ENCODE data around the gene TET1.

DNA sequence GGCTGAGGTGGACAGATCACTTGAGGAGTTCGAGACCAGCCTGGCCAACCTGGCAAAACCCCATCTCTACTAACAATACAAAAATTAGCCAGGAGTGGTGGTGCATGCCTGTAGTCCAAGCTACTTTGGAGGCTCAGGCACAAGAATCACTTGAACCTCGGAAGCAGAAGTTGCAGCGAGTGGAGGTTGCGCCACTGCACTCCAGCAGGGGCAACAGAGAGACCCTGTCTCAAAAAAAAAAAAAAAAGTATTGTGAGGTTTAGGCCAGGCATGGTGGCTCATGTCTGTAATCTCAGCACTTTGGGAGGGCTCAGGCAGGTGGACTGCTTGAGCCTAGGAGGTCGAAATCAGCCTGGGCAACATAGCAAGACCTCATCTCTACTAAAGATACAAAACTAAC, 16.0 kb downstream of the TET1 start:
- TF ChIP-seq, protein P1, sequence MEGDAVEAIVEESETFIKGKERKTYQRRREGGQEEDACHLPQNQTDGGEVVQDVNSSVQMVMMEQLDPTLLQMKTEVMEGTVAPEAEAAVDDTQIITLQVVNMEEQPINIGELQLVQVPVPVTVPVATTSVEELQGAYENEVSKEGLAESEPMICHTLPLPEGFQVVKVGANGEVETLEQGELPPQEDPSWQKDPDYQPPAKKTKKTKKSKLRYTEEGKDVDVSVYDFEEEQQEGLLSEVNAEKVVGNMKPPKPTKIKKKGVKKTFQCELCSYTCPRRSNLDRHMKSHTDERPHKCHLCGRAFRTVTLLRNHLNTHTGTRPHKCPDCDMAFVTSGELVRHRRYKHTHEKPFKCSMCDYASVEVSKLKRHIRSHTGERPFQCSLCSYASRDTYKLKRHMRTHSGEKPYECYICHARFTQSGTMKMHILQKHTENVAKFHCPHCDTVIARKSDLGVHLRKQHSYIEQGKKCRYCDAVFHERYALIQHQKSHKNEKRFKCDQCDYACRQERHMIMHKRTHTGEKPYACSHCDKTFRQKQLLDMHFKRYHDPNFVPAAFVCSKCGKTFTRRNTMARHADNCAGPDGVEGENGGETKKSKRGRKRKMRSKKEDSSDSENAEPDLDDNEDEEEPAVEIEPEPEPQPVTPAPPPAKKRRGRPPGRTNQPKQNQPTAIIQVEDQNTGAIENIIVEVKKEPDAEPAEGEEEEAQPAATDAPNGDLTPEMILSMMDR (IDR thresholded peaks at IDR 0.05) = no peak
- no peak for TF ChIP-seq ZFX (IDR thresholded peaks at IDR 0.05; ENCODE audit: borderline replicate concordance)
